Activated CD8-positive, alpha-beta memory T cell treated with anti-CD3 and anti-CD28 coated beads, Interleukin-2, amount 50 U/mL, for 24 hours (primary cell): ENCODE measurements around the gene DOC2A.

ENCODE experiments used
- DNase-seq: peaks from one replicate; pipeline ENCODE4 v3.0.0-alpha.2; 2020; ENCODE audit errors: extremely low read depth

The DOC2A gene

DNA sequence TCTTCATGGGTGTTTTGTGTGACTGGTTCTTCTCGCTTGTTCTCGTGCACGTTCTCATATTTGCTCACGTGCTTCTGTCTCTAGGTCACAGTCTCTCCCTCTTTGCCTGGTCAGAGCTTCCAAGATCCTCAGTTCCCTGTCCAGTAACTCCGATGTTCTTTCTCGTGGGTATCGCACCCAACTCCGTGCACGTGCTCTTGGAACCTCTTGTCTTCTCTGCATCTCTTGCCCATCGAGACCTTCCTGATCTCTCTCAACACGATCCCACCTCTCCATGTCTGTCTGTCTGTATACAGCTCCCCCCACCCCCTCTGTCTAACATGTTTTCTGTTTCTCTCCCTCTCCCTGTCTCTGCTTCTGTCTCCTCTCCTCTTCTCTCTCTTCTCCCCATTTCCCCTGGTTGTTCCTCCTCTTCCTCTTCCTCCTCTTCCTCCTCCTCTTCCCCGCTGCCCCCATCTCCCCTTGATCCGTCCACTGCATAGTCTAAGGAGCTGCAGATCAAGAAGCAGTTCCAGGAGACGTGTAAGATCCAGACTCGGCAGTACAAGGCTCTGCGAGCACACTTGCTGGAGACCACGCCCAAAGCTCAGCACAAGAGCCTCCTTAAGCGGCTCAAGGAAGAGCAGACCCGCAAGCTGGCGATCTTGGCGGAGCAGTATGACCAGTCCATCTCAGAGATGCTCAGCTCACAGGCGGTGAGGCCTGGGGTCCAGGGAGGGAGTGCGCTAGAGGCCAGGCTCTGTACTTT lies 21.5 kb downstream of the DOC2A start:
- no peak for DNase-seq

GRCh38 chr16:29988346-29989075 lies 22.3 kb downstream of the DOC2A start:
- DNase-seq: no peak

DNA sequence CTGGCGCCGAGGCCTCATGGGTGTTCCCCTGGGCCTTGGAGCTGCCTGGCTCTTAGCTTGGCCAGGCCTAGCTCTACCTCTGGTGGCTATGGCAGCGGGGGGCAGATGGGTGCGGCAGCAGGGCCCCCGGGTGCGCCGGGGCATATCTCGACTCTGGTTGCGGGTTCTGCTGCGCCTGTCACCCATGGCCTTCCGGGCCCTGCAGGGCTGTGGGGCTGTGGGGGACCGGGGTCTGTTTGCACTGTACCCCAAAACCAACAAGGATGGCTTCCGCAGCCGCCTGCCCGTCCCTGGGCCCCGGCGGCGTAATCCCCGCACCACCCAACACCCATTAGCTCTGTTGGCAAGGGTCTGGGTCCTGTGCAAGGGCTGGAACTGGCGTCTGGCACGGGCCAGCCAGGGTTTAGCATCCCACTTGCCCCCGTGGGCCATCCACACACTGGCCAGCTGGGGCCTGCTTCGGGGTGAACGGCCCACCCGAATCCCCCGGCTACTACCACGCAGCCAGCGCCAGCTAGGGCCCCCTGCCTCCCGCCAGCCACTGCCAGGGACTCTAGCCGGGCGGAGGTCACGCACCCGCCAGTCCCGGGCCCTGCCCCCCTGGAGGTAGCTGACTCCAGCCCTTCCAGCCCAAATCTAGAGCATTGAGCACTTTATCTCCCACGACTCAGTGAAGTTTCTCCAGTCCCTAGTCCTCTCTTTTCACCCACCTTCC lies 23.3 kb downstream of the DOC2A start:
- no peak for DNase-seq

GRCh38 chr16:29986931-29987330 lies 23.9 kb downstream of the DOC2A start:
- no peak for DNase-seq

DNA sequence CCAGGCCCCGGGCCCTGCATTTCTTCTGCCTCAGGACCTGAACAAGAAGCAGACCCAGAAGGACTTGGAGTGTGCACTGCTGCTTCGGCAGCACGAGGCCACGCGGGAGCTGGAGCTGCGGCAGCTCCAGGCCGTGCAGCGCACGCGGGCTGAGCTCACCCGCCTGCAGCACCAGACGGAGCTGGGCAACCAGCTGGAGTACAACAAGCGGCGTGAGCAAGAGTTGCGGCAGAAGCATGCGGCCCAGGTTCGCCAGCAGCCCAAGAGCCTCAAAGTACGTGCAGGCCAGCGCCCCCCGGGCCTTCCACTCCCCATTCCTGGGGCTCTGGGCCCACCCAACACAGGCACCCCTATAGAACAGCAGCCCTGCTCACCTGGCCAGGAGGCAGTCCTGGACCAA lies 24.6 kb downstream of the DOC2A start:
- DNase-seq: no peak

DNA sequence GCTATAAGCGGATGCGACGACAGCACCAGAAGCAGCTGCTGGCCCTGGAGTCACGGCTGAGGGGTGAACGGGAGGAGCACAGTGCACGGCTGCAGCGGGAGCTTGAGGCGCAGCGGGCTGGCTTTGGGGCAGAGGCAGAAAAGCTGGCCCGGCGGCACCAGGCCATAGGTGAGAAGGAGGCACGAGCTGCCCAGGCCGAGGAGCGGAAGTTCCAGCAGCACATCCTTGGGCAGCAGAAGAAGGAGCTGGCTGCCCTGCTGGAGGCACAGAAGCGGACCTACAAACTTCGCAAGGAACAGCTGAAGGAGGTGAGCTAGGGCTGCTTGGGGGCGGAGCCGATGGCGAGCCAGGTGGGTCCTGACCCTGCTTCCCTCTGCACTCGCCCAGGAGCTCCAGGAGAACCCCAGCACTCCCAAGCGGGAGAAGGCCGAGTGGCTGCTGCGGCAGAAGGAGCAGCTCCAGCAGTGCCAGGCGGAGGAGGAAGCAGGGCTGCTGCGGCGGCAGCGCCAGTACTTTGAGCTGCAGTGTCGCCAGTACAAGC lies 25.5 kb downstream of the DOC2A start:
- no peak for DNase-seq

DNA sequence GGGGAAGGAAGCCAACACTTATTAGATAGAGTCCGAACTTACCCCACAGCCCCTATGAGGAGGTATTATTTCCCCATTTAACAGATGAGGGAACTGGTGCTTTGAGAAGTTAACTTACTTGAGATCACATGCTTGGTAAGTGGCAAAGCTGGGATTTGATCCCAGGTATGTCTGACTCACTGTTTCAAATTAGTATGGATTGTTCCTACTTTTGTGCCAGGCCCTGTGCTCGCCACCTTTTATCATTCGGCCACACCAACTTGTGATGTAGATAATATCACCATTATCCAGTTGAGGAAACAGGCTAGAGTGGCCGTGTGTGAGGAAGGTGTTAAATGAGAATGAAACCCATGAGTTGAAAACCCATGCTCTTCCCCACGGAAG lies 26.1 kb downstream of the DOC2A start:
- DNase-seq: no peak

GRCh38 chr16:29984137-29984763 lies 26.6 kb downstream of the DOC2A start:
- no peak for DNase-seq

- no peak for DNase-seq
Measured at GRCh38 chr16:29983420-29984136, 27.2 kb downstream of the DOC2A start.

GRCh38 chr16:29982560-29983419 lies 28.0 kb downstream of the DOC2A start:
- no peak for DNase-seq

- no peak for DNase-seq
Measured at GRCh38 chr16:29978564-29979270, 32.1 kb downstream of the DOC2A start.

DNA sequence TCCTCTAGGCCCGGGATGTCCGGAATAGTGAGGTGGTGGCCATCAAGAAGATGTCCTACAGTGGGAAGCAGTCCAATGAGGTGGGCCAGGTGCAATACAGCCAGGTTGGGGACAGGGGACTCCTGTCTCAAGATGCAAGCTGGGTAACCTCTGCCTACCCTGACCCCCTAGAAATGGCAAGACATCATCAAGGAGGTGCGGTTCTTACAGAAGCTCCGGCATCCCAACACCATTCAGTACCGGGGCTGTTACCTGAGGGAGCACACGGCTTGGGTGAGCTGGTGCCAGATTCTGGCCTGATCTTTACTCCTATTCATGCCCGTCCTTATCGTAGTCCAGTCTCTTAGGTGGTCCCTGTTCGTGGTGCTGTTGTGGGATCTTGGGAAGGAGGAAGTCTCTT lies 32.7 kb downstream of the DOC2A start:
- DNase-seq: no peak

- DNase-seq: no peak
Measured at GRCh38 chr16:29977063-29977825, 33.6 kb downstream of the DOC2A start.

- no peak for DNase-seq
Measured at GRCh38 chr16:29975811-29976511, 34.9 kb downstream of the DOC2A start.

- DNase-seq: no peak
Measured at GRCh38 chr16:29975134-29975538, 35.7 kb downstream of the DOC2A start.

- no peak for DNase-seq
Measured at GRCh38 chr16:29974291-29975133, 36.3 kb downstream of the DOC2A start.
